Calu3 (cell line): Measurements from ENCODE around the gene MAPK4. TPM values are rescaled to one million over a fixed set of nuclear protein-coding genes. Genes with fewer than 3 reads are reported as not detected.
"Not testable (repeated sequence)": the region's sequence is repeated elsewhere in the genome, so short reads cannot be mapped to it uniquely, and the experiment has no call there.

ENCODE experiments used
- BruUV-seq: library from RNA; stranded (reverse); fragments of 400-500 nt; replicated peaks from 2 replicates; lab custom pipeline; 2021; lab: Mats Ljungman, UMichigan
- CTCF ChIA-PET: fragments of 300-600 bp; sonication (Branson Sonifier 250); formaldehyde crosslinking; loops from one replicate; lab custom pipeline; 2022; ENCODE audit warnings: antibody characterized with exemption; lab: Charles Lee
- DNase-seq: peaks from one replicate; pipeline ENCODE4 v3.0.0; 2022
- H3K27ac Mint-ChIP-seq: one replicate; pipeline ENCODE4 v1.8.0; 2022; ENCODE audit warnings: mixed read lengths; ENCODE audit not compliant: unreplicated experiment
- H3K27me3 Mint-ChIP-seq: one replicate; pipeline ENCODE4 v1.8.0; 2022; ENCODE audit warnings: mixed read lengths; ENCODE audit not compliant: unreplicated experiment
- H3K36me3 Mint-ChIP-seq: one replicate; pipeline ENCODE4 v1.8.0; 2022; ENCODE audit warnings: mild to moderate bottlenecking, moderate library complexity, mixed read lengths; ENCODE audit not compliant: insufficient read depth, unreplicated experiment
- H3K4me1 Mint-ChIP-seq: one replicate; pipeline ENCODE4 v1.8.0; 2022; ENCODE audit warnings: mild to moderate bottlenecking, low read depth, mixed read lengths; ENCODE audit not compliant: unreplicated experiment
- H3K4me3 Mint-ChIP-seq: one replicate; pipeline ENCODE4 v1.8.0; 2022; ENCODE audit warnings: mild to moderate bottlenecking, low read depth, moderate library complexity, mixed read lengths; ENCODE audit not compliant: unreplicated experiment
- H3K9me3 Mint-ChIP-seq: one replicate; pipeline ENCODE4 v1.8.0; 2022; ENCODE audit warnings: low read depth, mixed read lengths; ENCODE audit not compliant: unreplicated experiment
- CTCF ChIP-seq: fragments of 200-600 bp; IDR thresholded peaks from one replicate; pipeline ENCODE4 v1.8.0; 2022; ENCODE audit warnings: antibody characterized with exemption; ENCODE audit not compliant: unreplicated experiment
- intact Hi-C: fragments of 100-400 bp; cut with micrococcal nuclease; formaldehyde crosslinking; loops from one replicate; pipeline ENCODE4 v1.10.0; 2022; ENCODE audit not compliant: unreplicated experiment
- total RNA-seq: library from RNA; stranded (reverse); gene quantifications from 2 replicates; pipeline ENCODE4 v1.2.3, GENCODE V29; 2022

MAPK4 gene
- total RNA-seq, 1 experiment from 2014 or later: not detected

GRCh38 chr18:50548160-50548559, 11.7 kb upstream of the MAPK4 start:
- CTCF ChIA-PET: no interaction called here
- Mint-ChIP-seq H3K36me3 (no peaks in the 10 kb centered on the region), H3K27me3 (peaks cover 69% of the 10 kb centered on the region), H3K9me3 (no peaks in the 10 kb centered on the region), H3K27ac (no peak overlapping the region), H3K4me1 (no peaks in the 10 kb centered on the region), H3K4me3 (no peak overlapping the region)
- intact Hi-C loops: no loop called here
- DNase-seq: no peak
- BruUV-seq: no TSS peak
- no peak for TF ChIP-seq CTCF

- CTCF ChIA-PET, H3K36me3 Mint-ChIP-seq, intact Hi-C loops, BruUV-seq, H3K27ac Mint-ChIP-seq, H3K4me3 Mint-ChIP-seq, H3K9me3 Mint-ChIP-seq, DNase-seq, H3K4me1 Mint-ChIP-seq: not testable (repeated sequence)
- peaks cover 82% of the 10 kb centered on the region for H3K27me3 Mint-ChIP-seq
Observed at GRCh38 chr18:50551651-50552050, 8.2 kb upstream of the MAPK4 start.

GRCh38 chr18:50558157-50558556, 1.7 kb upstream of the MAPK4 start:
- BruUV-seq: no TSS peak
- H3K9me3 Mint-ChIP-seq: peaks cover 6% of the 10 kb centered on the region
- no peak overlapping the region for H3K4me3 Mint-ChIP-seq
- no peak for DNase-seq
- peaks cover 85% of the 10 kb centered on the region for H3K27me3 Mint-ChIP-seq
- CTCF ChIA-PET: no interaction called here
- H3K36me3 Mint-ChIP-seq: no peaks in the 10 kb centered on the region
- no peak overlapping the region for H3K27ac Mint-ChIP-seq
- intact Hi-C loops: no loop called here
- TF ChIP-seq CTCF: no peak
- H3K4me1 Mint-ChIP-seq: no peaks in the 10 kb centered on the region

- H3K4me1 Mint-ChIP-seq: no peaks in the 10 kb centered on the region
- no peaks in the 10 kb centered on the region for H3K36me3 Mint-ChIP-seq
- no peak overlapping the region for H3K4me3 Mint-ChIP-seq
- BruUV-seq: no TSS peak
- H3K9me3 Mint-ChIP-seq: peaks cover 6% of the 10 kb centered on the region
- H3K27ac Mint-ChIP-seq: no peak overlapping the region
- no peak for DNase-seq
- peaks cover 85% of the 10 kb centered on the region for H3K27me3 Mint-ChIP-seq
- TF ChIP-seq CTCF: no peak
- CTCF ChIA-PET: no interaction called here
- intact Hi-C loops: no loop called here
Observed at GRCh38 chr18:50558948-50559751, 737 bp upstream of the MAPK4 start.
